Caco-2 (cell line): ENCODE measurements around the gene GPSM1. TPM values are rescaled to one million over a fixed set of nuclear protein-coding genes. Genes with fewer than 3 reads are reported as not detected.

Experiments
- BruUV-seq: library from RNA; stranded (reverse); fragments of 400-500 nt; replicated peaks from 2 replicates; lab custom pipeline; 2021; lab: Mats Ljungman, UMichigan
- CTCF ChIA-PET: fragments of 300-600 bp; sonication (Branson Sonifier 250); formaldehyde crosslinking; loops from one replicate; lab custom pipeline; 2022; ENCODE audit warnings: antibody characterized with exemption; lab: Charles Lee
- POLR2A ChIA-PET: fragments of 300-600 bp; sonication (Branson Sonifier 250); formaldehyde crosslinking; loops from one replicate; lab custom pipeline; 2022; ENCODE audit warnings: antibody characterized with exemption; lab: Charles Lee
- DNase-seq, 2 experiments: peaks; one replicate each; pipeline versions ENCODE4 v3.0.0 to v3.0.0-alpha.2; 2020 to 2022
- H3K27me3 ChIP-seq: replicated peaks from 2 replicates; pipeline ENCODE4 v1.6.0; 2011; ENCODE audit warnings: low read length; ENCODE audit not compliant: control insufficient read depth, insufficient read depth
- H3K36me3 ChIP-seq: 2 replicates; pipeline ENCODE4 v1.5.1; 2011; ENCODE audit warnings: low read length; ENCODE audit not compliant: control insufficient read depth, insufficient read depth
- H3K4me1 ChIP-seq: fragments of 250-450 bp; sonication (Bioruptor Pico); 2 replicates; pipeline ENCODE4 v1.5.1; 2020; ENCODE audit warnings: mild to moderate bottlenecking
- H3K4me3 ChIP-seq: 2 replicates; pipeline ENCODE4 v1.5.1; 2011; ENCODE audit warnings: low read depth, mild to moderate bottlenecking, control low read depth, low read length
- H3K9me3 ChIP-seq: fragments of 250-450 bp; sonication (Bioruptor Pico); 2 replicates; pipeline ENCODE4 v1.5.1; 2020; ENCODE audit warnings: mild to moderate bottlenecking, moderate library complexity
- H3K27ac Mint-ChIP-seq: one replicate; pipeline ENCODE4 v1.8.0; 2022; ENCODE audit warnings: mixed read lengths; ENCODE audit not compliant: unreplicated experiment
- H3K27me3 Mint-ChIP-seq: one replicate; pipeline ENCODE4 v1.8.0; 2022; ENCODE audit warnings: mixed read lengths; ENCODE audit not compliant: insufficient read depth, unreplicated experiment
- H3K36me3 Mint-ChIP-seq: one replicate; pipeline ENCODE4 v1.8.0; 2022; ENCODE audit warnings: mild to moderate bottlenecking, mixed read lengths; ENCODE audit not compliant: insufficient read depth, unreplicated experiment
- H3K4me1 Mint-ChIP-seq: one replicate; pipeline ENCODE4 v1.8.0; 2022; ENCODE audit warnings: low read depth, mixed read lengths; ENCODE audit not compliant: unreplicated experiment
- H3K4me3 Mint-ChIP-seq: one replicate; pipeline ENCODE4 v1.8.0; 2022; ENCODE audit warnings: mild to moderate bottlenecking, moderate library complexity, mixed read lengths; ENCODE audit not compliant: unreplicated experiment
- H3K9me3 Mint-ChIP-seq: one replicate; pipeline ENCODE4 v1.8.0; 2022; ENCODE audit warnings: mixed read lengths; ENCODE audit not compliant: unreplicated experiment
- CTCF ChIP-seq, 2 experiments: fragments of 200-600 bp in 1 of 2; IDR thresholded peaks; 1 replicate in 1 of 2; 2 replicates in 1 of 2; pipeline versions ENCODE4 v1.5.1 to v1.8.0; 2011 to 2022; ENCODE audit warnings: antibody characterized with exemption in 1 of 2, control low read depth in 1 of 2, inconsistent platforms in 1 of 2, low read depth in 1 of 2, low read length in 1 of 2, mild to moderate bottlenecking in 1 of 2, moderate library complexity in 1 of 2; ENCODE audit not compliant: insufficient read depth in 1 of 2, severe bottlenecking in 1 of 2, unreplicated experiment in 1 of 2
- intact Hi-C: fragments of 100-400 bp; cut with micrococcal nuclease; formaldehyde crosslinking; loops from one replicate; pipeline ENCODE4 v1.10.0; 2022; ENCODE audit not compliant: unreplicated experiment
- total RNA-seq: library from RNA; stranded (reverse); gene quantifications from 2 replicates; pipeline ENCODE4 v1.2.3, GENCODE V29; 2022

The GPSM1 gene
- total RNA-seq, 1 experiment from 2014 or later: 25.7 TPM

- TF ChIP-seq CTCF (IDR thresholded peaks at IDR 0.05; ENCODE audit: insufficient read depth in 1 of 2, low read depth in 1 of 2, low read length in 1 of 2, severe bottlenecking in 1 of 2, unreplicated experiment in 1 of 2): no peak
- peaks cover 7% of the 10 kb centered on the region for H3K4me1 ChIP-seq
Observed at GRCh38 chr9:136363949-136364748, 36.8 kb downstream of the GPSM1 start.

GRCh38 chr9:136364942-136365774 is 37.8 kb downstream of the GPSM1 start:
- ChIA-PET CTCF (interaction anchor here (1.8 kb wide), 1 partner anchor 19 kb away, joined by 12 read pairs; no protein-coding TSS in a partner anchor), POLR2A (no interaction called here)
- no peak overlapping the region for H3K4me3 Mint-ChIP-seq
- peaks cover 7% of the 10 kb centered on the region for H3K4me1 ChIP-seq
- H3K9me3 Mint-ChIP-seq: no peaks in the 10 kb centered on the region
- no peaks in the 10 kb centered on the region for H3K4me1 Mint-ChIP-seq
- H3K36me3 Mint-ChIP-seq: peaks cover 42% of the 10 kb centered on the region
- H3K27me3 Mint-ChIP-seq: no peaks in the 10 kb centered on the region
- peak overlapping the region; percentile 80 for H3K27ac Mint-ChIP-seq
- no peak for DNase-seq
- no peak overlapping the region for H3K4me3 ChIP-seq
- no peaks in the 10 kb centered on the region for H3K36me3 ChIP-seq
- no peaks in the 10 kb centered on the region for H3K9me3 ChIP-seq
- H3K27me3 ChIP-seq: no peaks in the 10 kb centered on the region
- no TSS peak for BruUV-seq
- intact Hi-C loops: loop anchor here (5.0 kb wide), 2 partner anchors 32 to 38 kb away; partner anchors contain the start of gene GPSM1
- no peak for TF ChIP-seq CTCF (IDR thresholded peaks at IDR 0.05; ENCODE audit: insufficient read depth in 1 of 2, low read depth in 1 of 2, low read length in 1 of 2, severe bottlenecking in 1 of 2, unreplicated experiment in 1 of 2)

More at GRCh38 chr9:136363949-136364748, 36.8 kb downstream of the GPSM1 start:
- Histone ChIP-seq H3K36me3 (no peaks in the 10 kb centered on the region; the same call in 1 of the 2 replicates), H3K4me3 (peak overlapping the region; percentile 22), H3K9me3 (no peaks in the 10 kb centered on the region), H3K27me3 (no peaks in the 10 kb centered on the region)
- ChIA-PET POLR2A (interaction anchor here (2.1 kb wide), 1 partner anchor 18 kb away, joined by 13 read pairs; no protein-coding TSS in a partner anchor), CTCF (interaction anchor here (0.7 to 1.7 kb wide), 8 partner anchors 8 to 268 kb away, joined by 3 to 49 read pairs (median 4); no protein-coding TSS in a partner anchor)
- TSS peak; percentile 39 for BruUV-seq
- DNase-seq: no peak
- H3K4me1 Mint-ChIP-seq: no peaks in the 10 kb centered on the region
- no peaks in the 10 kb centered on the region for H3K9me3 Mint-ChIP-seq
- no peaks in the 10 kb centered on the region for H3K27me3 Mint-ChIP-seq
- intact Hi-C loops: loop anchor here (1.0 to 5.0 kb wide), 3 partner anchors 18 to 37 kb away; partner anchors contain the start of gene GPSM1
- peaks cover 52% of the 10 kb centered on the region for H3K36me3 Mint-ChIP-seq
- H3K4me3 Mint-ChIP-seq: peak overlapping the region; percentile 73
- no peak overlapping the region for H3K27ac Mint-ChIP-seq

DNA sequence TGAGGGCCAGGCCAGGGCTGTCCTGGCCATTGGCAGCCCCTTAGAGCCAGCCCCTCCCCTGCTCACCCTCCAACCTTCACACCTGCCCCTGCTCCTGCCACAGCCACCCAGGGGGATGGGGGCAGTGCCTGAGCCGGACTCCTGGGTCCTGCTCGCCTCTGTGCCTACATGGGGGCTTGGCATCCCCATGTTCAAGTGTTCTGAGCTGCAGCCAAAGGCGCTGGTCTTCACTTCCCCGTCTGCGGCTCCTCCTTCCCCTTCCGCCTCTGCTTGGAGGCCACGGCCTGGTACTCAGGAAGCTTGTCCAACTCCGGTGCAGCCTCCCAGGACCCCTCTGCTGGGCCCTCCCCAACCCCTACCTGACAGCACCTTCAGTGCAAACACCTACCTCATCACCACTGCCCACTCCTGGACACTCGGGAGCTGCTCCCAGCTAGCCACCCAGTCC is 38.5 kb downstream of the GPSM1 start:
- peaks cover 7% of the 10 kb centered on the region for H3K4me1 ChIP-seq
- intact Hi-C loops: no loop called here
- Mint-ChIP-seq H3K36me3 (peaks cover 39% of the 10 kb centered on the region), H3K9me3 (no peaks in the 10 kb centered on the region), H3K4me3 (no peak overlapping the region), H3K27me3 (no peaks in the 10 kb centered on the region), H3K4me1 (no peaks in the 10 kb centered on the region), H3K27ac (peak overlapping the region; percentile 80)
- no peaks in the 10 kb centered on the region for H3K27me3 ChIP-seq
- no peak for TF ChIP-seq CTCF (IDR thresholded peaks at IDR 0.05; ENCODE audit: insufficient read depth in 1 of 2, low read depth in 1 of 2, low read length in 1 of 2, severe bottlenecking in 1 of 2, unreplicated experiment in 1 of 2)
- ChIA-PET POLR2A (no interaction called here), CTCF (interaction anchor here (1.8 kb wide), 1 partner anchor 20 kb away, joined by 12 read pairs; no protein-coding TSS in a partner anchor)
- H3K9me3 ChIP-seq: no peaks in the 10 kb centered on the region
- H3K36me3 ChIP-seq: no peaks in the 10 kb centered on the region
- BruUV-seq: no TSS peak
- H3K4me3 ChIP-seq: no peak overlapping the region
- DNase-seq: no peak
